K562 (cell line): ENCODE results near the gene C2. TPM values are rescaled to one million over a fixed set of nuclear protein-coding genes. Genes with fewer than 3 reads are reported as not detected.
A peak's percentile ranks its signal among the peaks of the same experiment; 100 is the strongest.

Experiments
- AFF4 ChIP-seq: sonication (generic); formaldehyde crosslinking; IDR thresholded peaks from 2 replicates; pipeline ENCODE4 v1.8.0; 2023; ENCODE audit warnings: mild to moderate bottlenecking, missing genetic modification reagents
- ATF1 ChIP-seq, 2 experiments: fragments of 450-650 bp in 1 of 2; IDR thresholded peaks; 2 replicates each; pipeline ENCODE4 v1.6.1; 2016; ENCODE audit warnings: missing compliant biosample characterization in 1 of 2, missing genetic modification characterization in 1 of 2
- CBFA2T2 ChIP-seq: fragments of 450-650 bp; conservative IDR thresholded peaks from 2 replicates; pipeline ENCODE4 v1.6.1; 2017; ENCODE audit warnings: mild to moderate bottlenecking
- CTBP1 ChIP-seq: fragments of 450-650 bp; IDR thresholded peaks from 2 replicates; pipeline ENCODE4 v1.6.1; 2016; ENCODE audit warnings: borderline replicate concordance
- ELF1 ChIP-seq: fragments of 200-800 bp; sonication (Bioruptor generic); IDR thresholded peaks from 2 replicates; pipeline ENCODE4 v1.6.1; 2016; ENCODE audit warnings: missing genetic modification characterization, missing compliant biosample characterization
- EWSR1 ChIP-seq: fragments of 450-650 bp; IDR thresholded peaks from 2 replicates; pipeline ENCODE4 v1.6.1; 2018; ENCODE audit warnings: borderline replicate concordance, mild to moderate bottlenecking, low read depth, moderate library complexity; ENCODE audit not compliant: partially characterized antibody
- FOXK2 ChIP-seq, 2 experiments: fragments of 450-650 bp; IDR thresholded peaks in 1 of 2; conservative IDR thresholded peaks in 1 of 2; 2 replicates each; pipeline ENCODE4 v1.6.1; 2016; ENCODE audit warnings: low read depth in 2 of 2, mild to moderate bottlenecking in 1 of 2
- ILF3 ChIP-seq: fragments of 450-650 bp; IDR thresholded peaks from 2 replicates; pipeline ENCODE4 v1.6.1; 2018; ENCODE audit warnings: antibody characterized with exemption, mild to moderate bottlenecking, moderate library complexity, borderline replicate concordance
- KLF13 ChIP-seq: fragments of 450-650 bp; IDR thresholded peaks from 2 replicates; pipeline ENCODE4 v1.6.1; 2016; ENCODE audit warnings: missing genetic modification characterization, low read depth, mild to moderate bottlenecking, missing compliant biosample characterization, moderate library complexity, borderline replicate concordance
- NCOA2 ChIP-seq, 2 experiments: fragments of 450-650 bp; IDR thresholded peaks; 2 replicates each; pipeline ENCODE4 v1.6.1; 2018; ENCODE audit warnings: mild to moderate bottlenecking in 2 of 2, moderate library complexity in 1 of 2; ENCODE audit not compliant: partially characterized antibody in 2 of 2
- NFE2 ChIP-seq: IDR thresholded peaks from 2 replicates; pipeline ENCODE4 v1.6.1; 2014; ENCODE audit warnings: antibody characterized with exemption, low read depth
- POLR3A ChIP-seq: IDR thresholded peaks from 2 replicates; pipeline ENCODE4 v1.6.1; 2011; ENCODE audit warnings: borderline replicate concordance, mild to moderate bottlenecking, moderate library complexity; ENCODE audit not compliant: insufficient read length, insufficient read depth; ENCODE audit errors: extremely low read depth
- RBBP5 ChIP-seq: fragments of 200-600 bp; sonication (generic); IDR thresholded peaks from 2 replicates; pipeline ENCODE4 v1.6.1; 2012; ENCODE audit warnings: borderline replicate concordance, mild to moderate bottlenecking, low read length, control low read depth, inconsistent platforms; ENCODE audit not compliant: insufficient read depth, poor library complexity, severe bottlenecking
- RFX1 ChIP-seq: fragments of 450-650 bp; IDR thresholded peaks from 2 replicates; pipeline ENCODE4 v1.6.1; 2016; ENCODE audit warnings: mild to moderate bottlenecking, moderate library complexity
- SNAPC5 ChIP-seq: fragments of 250-450 bp; sonication (Bioruptor Pico); IDR thresholded peaks from 2 replicates; pipeline ENCODE4 v1.8.0; 2021; ENCODE audit warnings: moderate library complexity, mild to moderate bottlenecking, inconsistent platforms
- YBX1 ChIP-seq: fragments of 450-650 bp; IDR thresholded peaks from 2 replicates; pipeline ENCODE4 v1.7.1; 2016; ENCODE audit warnings: mild to moderate bottlenecking
- ZC3H8 ChIP-seq: fragments of 450-650 bp; IDR thresholded peaks from 2 replicates; pipeline ENCODE4 v1.6.1; 2017
- polyA plus RNA-seq, 8 experiments: library from polyadenylated mRNA; depleted of rRNA in 4 of 8; stranded (reverse) in 5 of 8; unstranded in 3 of 8; fragments of >200 nt; fragmentation: Nextera tagmentation in 2 of 8; fragmentation: Illumina TruSeq in 1 of 8; extraction: Ambion mirVana in 2 of 8; extraction: Trizol in 1 of 8; gene quantifications; 2 replicates each; pipeline versions ENCODE4 v1.2.1 to v1.2.3, GENCODE V29; 2011 to 2014; ENCODE audit warnings: inconsistent platforms in 1 of 8, missing spikeins in 1 of 8
- total RNA-seq, 7 experiments: library from RNA; depleted of rRNA in 6 of 7; stranded (reverse); fragments of >200 nt in 6 of 7; fragmentation: Illumina TruSeq in 2 of 7; extraction: Trizol in 2 of 7; gene quantifications; 2 replicates each; pipeline versions ENCODE4 v1.2.1 to v1.2.3, GENCODE V29; 2011 to 2021; ENCODE audit warnings: low replicate concordance in 1 of 7
- TF ChIP-seq, protein P1 (sequence below), 2 experiments: fragments of 250-450 bp in 1 of 2; fragments of 450-650 bp in 1 of 2; sonication (Bioruptor Pico) in 1 of 2; IDR thresholded peaks; 2 replicates each; pipeline versions ENCODE4 v1.6.1 to v1.8.0; 2016 to 2021; ENCODE audit warnings: mild to moderate bottlenecking in 2 of 2, moderate library complexity in 2 of 2, missing compliant biosample characterization in 1 of 2, missing genetic modification characterization in 1 of 2
- TF ChIP-seq, protein P2 (sequence below), 2 experiments: fragments of 450-650 bp in 1 of 2; IDR thresholded peaks; 2 replicates each; pipeline ENCODE4 v1.6.1; 2011 to 2017; ENCODE audit warnings: low read depth in 2 of 2, antibody characterized with exemption in 1 of 2, borderline replicate concordance in 1 of 2, low read length in 1 of 2, mild to moderate bottlenecking in 1 of 2, mixed read lengths in 1 of 2; ENCODE audit not compliant: control insufficient read depth in 1 of 2

Gene C2
- total and polyA plus RNA-seq, 9 of the 15 experiments (the other 6 are each of a cell fraction or from before 2014, with no cell fraction given) = 0.05 to 1.1 (median 0.39) TPM; not detected in 1

DNA sequence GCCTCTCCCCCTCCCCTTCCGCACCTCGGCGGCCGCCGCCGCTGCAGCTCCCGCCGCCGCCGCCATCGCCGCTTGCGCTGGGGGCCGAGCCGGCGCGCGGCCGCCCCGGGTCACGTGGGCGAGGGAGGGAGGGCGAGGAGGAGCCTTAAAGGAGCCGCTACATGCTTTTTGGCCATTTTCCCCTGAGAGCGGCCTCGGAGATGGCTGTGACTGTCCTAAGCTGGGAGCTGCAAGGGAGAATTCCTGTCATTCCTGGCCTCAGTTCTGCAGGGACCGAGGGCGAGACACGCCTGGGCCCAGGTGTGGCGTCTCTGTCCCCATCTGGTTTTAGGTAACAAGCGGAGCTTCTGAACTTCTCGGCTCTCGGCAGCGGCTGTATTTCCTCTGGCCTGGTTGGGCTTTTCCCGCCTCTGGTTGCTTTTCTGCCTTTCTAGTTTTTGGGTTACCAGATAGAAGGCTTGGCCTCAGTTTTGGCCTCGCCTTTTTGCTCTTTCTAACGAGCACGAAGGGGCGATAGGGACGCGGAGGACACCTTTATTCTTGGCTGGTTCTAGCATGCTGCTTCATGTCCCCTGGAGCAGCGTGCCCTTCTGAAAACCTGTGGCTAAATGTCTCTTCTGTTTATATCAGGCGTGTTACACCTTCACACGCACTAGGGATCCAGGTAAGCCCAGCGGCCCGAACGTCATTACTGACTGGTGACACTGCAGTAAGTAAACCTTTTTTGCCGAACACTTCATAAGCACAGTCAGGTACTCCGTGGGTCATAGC, 29.7 kb upstream of the C2 start, which contains the start of gene EHMT2 (continued):
- TF ChIP-seq, protein P1, sequence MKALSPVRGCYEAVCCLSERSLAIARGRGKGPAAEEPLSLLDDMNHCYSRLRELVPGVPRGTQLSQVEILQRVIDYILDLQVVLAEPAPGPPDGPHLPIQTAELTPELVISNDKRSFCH (CRISPR knock-in tag; IDR thresholded peaks at IDR 0.05) = no peak
- TF ChIP-seq, protein P1 (tag; IDR thresholded peaks at IDR 0.05) = no peak
- TF ChIP-seq CTBP1 (peak; percentile 75; the same call in 1 of the 2 replicates), ATF1 (CRISPR knock-in tag; IDR thresholded peaks at IDR 0.05) (no peak), ATF1 (tag; IDR thresholded peaks at IDR 0.05) (no peak; the same call in 1 of the 2 replicates), ZC3H8 (no peak), FOXK2 (conservative IDR thresholded peaks at IDR 0.05 in 1 of 2, IDR thresholded peaks at IDR 0.05 in 1 of 2; ENCODE audit: low read depth in 2 of 2) (no peak), RBBP5 (peak; percentile 81), EWSR1 (no peak), RFX1 (no peak), NFE2 (no peak), KLF13 (tag) (no peak), ELF1 (tag) (no peak), POLR3A (no peak), CBFA2T2 (peak; percentile 46), YBX1 (no peak), NCOA2 (IDR thresholded peaks at IDR 0.05; ENCODE audit: partially characterized antibody in 2 of 2) (no peak), AFF4 (CRISPR knock-in tag) (peak; percentile 85; the same call in 1 of the 2 replicates), ILF3 (no peak), SNAPC5 (CRISPR knock-in tag) (no peak)
- TF ChIP-seq, protein P2, sequence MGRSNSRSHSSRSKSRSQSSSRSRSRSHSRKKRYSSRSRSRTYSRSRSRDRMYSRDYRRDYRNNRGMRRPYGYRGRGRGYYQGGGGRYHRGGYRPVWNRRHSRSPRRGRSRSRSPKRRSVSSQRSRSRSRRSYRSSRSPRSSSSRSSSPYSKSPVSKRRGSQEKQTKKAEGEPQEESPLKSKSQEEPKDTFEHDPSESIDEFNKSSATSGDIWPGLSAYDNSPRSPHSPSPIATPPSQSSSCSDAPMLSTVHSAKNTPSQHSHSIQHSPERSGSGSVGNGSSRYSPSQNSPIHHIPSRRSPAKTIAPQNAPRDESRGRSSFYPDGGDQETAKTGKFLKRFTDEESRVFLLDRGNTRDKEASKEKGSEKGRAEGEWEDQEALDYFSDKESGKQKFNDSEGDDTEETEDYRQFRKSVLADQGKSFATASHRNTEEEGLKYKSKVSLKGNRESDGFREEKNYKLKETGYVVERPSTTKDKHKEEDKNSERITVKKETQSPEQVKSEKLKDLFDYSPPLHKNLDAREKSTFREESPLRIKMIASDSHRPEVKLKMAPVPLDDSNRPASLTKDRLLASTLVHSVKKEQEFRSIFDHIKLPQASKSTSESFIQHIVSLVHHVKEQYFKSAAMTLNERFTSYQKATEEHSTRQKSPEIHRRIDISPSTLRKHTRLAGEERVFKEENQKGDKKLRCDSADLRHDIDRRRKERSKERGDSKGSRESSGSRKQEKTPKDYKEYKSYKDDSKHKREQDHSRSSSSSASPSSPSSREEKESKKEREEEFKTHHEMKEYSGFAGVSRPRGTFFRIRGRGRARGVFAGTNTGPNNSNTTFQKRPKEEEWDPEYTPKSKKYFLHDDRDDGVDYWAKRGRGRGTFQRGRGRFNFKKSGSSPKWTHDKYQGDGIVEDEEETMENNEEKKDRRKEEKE (IDR thresholded peaks at IDR 0.05; ENCODE audit: borderline replicate concordance in 1 of 2, control insufficient read depth in 1 of 2, low read depth in 2 of 2, low read length in 1 of 2) = no peak
